ENCODE results near the gene TIMP1. TPM values are rescaled to one million over a fixed set of nuclear protein-coding genes. Genes with fewer than 3 reads are reported as not detected.

TIMP1 gene
- total RNA-seq, 2 donors from 2014 or later, result 373 to 916 TPM

- H3K4me1 ChIP-seq (replicated peaks), result no peaks in the 10 kb centered on the region
- TF ChIP-seq POLR2A (IDR thresholded peaks at IDR 0.05) (no peak), CTCF (IDR thresholded peaks at IDR 0.05) (no peak), POLR2AphosphoS5 (IDR thresholded peaks at IDR 0.05) (no peak)
- H3K4me3 ChIP-seq, result no peak overlapping the region
- intact Hi-C loops (cut with DNase I), result no loop called here
- WGBS, result 82% methylated on average over 16 of the region's 16 CpGs
- no peaks in the 10 kb centered on the region for H3K27me3 ChIP-seq (replicated peaks; ENCODE audit: insufficient read depth)
- no peaks in the 10 kb centered on the region for H3K36me3 ChIP-seq
- DNase-seq (ENCODE audit: low spot score), result no peak
- H3K9me3 ChIP-seq, result no peaks in the 10 kb centered on the region
- no peak overlapping the region for H3K27ac ChIP-seq
These were observed 52.8 kb downstream of the TIMP1 start for GRCh38 chrX:47634871-47635575.

Small RNA genes within 50 kb of the gene (microRNA-seq; reads per million reads assigned to microRNA genes)
- gene MIR4769, result not detected

Small RNA genes within 50 kb of the gene (small RNA-seq; reads per million reads assigned to genes)
- gene MIR4769, result 0 to 0.19 reads per million in 2 donors

Other genes starting within 250 kb of the TIMP1 start
- 1 to 10 TPM in 1 of 2 donors, under 1 TPM in 1; 0.32 to 1.4 TPM for gene ZNF157, start 211.9 kb upstream of the TIMP1 start, total RNA-seq
- 10 to 100 TPM in 1 of 2 donors, 1 to 10 TPM in 1; 8.3 to 12.3 TPM for gene ZNF41, start 99.2 kb upstream of the TIMP1 start, total RNA-seq
- 10 to 100 TPM; 55.4 to 69.3 TPM for gene ARAF, start 21.2 kb upstream of the TIMP1 start, total RNA-seq
- 1 to 10 TPM in 1 of 2 donors, under 1 TPM in 1; 0.14 to 4.1 TPM for gene SYN1, start 37.4 kb downstream of the TIMP1 start, total RNA-seq
- 1 to 10 TPM in 1 of 2 donors, under 1 TPM in 1; 0.09 to 2.9 TPM for gene CFP, start 47.5 kb downstream of the TIMP1 start, total RNA-seq
- 100 to 1,000 TPM in 1 of 2 donors, 10 to 100 TPM in 1; 28.6 to 105 TPM for gene ELK1, start 68.1 kb downstream of the TIMP1 start, total RNA-seq
- gene UXT, start 76.7 kb downstream of the TIMP1 start, total RNA-seq, result 100 to 1,000 TPM in 1 of 2 donors, 10 to 100 TPM in 1; 75.5 to 173 TPM